ENCODE measurements around the gene ARSD.

The ARSD gene

DNA sequence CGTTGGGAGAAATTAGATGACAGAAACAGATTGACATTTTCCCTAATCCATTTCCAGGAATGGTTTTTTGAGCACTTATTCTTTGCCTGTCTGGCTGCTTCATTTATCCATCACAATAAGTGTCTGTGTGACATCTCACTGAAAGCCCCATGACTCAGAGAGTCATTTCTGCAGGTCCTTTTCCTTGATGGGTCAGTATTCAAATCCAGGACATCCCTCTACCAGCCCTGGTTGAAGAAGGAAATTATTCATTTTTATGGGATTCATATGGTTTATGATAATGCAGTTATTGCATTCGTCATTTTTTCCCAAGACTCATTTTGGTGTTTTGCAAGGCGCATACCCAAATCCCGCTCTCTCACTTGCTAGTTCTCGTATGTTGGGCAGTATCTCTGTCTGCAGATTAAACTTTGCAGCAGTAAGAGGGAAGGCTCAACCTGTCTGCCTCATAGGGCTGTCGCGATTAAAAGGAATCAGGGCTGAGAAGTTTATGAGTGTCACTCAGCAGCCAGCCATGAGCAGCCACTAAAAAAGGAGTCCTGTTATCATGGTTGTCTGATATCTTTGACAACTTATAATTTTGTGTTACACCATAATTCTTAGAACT, 56.4 kb downstream of the ARSD start:
- Histone ChIP-seq H3K27ac (ENCODE audit: low read depth, low read length) (no peak overlapping the region), H3K27me3 (ENCODE audit: control insufficient read depth, insufficient read depth, low read length) (no peaks in the 10 kb centered on the region), H3K9ac (ENCODE audit: low read length) (no peak overlapping the region), H3K4me3 (ENCODE audit: low read depth, low read length) (no peak overlapping the region), H3K4me1 (ENCODE audit: control insufficient read depth, insufficient read depth, low read length) (peaks cover 7% of the 10 kb centered on the region; the same call in 1 of the 2 replicates), H3K36me3 (ENCODE audit: control insufficient read depth, insufficient read depth, low read length) (peaks cover 28% of the 10 kb centered on the region), H3K9me3 (ENCODE audit: control insufficient read depth, insufficient read depth, low read depth, low read length) (peaks cover 5% of the 10 kb centered on the region; the same call in 1 of the 2 replicates)

DNA sequence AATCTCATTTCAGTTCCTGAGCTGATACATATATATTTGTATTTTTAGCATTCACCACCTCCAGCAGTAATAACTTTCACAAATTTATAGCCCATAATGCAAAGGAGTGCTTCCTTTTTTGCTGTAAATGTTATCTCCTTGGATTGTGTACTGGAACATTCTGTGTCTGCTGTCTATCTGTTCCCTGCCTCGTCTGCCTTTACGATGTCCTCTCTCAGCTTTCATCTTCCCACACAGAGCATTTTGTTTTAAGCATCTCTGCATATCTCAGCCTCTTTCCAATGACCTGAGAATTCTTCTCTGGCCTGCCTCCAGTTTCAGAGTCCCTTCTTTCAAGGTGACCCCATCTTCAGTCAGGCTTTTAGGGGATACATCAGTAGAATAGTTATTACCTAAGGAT, 57.3 kb downstream of the ARSD start:
- Histone ChIP-seq H3K4me1 (ENCODE audit: control insufficient read depth, insufficient read depth, low read length) (peaks cover 7% of the 10 kb centered on the region; the same call in 1 of the 2 replicates), H3K9ac (ENCODE audit: low read length) (no peak overlapping the region), H3K27me3 (ENCODE audit: control insufficient read depth, insufficient read depth, low read length) (no peaks in the 10 kb centered on the region), H3K9me3 (ENCODE audit: control insufficient read depth, insufficient read depth, low read depth, low read length) (peaks cover 5% of the 10 kb centered on the region; the same call in 1 of the 2 replicates), H3K36me3 (ENCODE audit: control insufficient read depth, insufficient read depth, low read length) (peaks cover 28% of the 10 kb centered on the region), H3K4me3 (ENCODE audit: low read depth, low read length) (no peak overlapping the region), H3K27ac (ENCODE audit: low read depth, low read length) (no peak overlapping the region)

DNA sequence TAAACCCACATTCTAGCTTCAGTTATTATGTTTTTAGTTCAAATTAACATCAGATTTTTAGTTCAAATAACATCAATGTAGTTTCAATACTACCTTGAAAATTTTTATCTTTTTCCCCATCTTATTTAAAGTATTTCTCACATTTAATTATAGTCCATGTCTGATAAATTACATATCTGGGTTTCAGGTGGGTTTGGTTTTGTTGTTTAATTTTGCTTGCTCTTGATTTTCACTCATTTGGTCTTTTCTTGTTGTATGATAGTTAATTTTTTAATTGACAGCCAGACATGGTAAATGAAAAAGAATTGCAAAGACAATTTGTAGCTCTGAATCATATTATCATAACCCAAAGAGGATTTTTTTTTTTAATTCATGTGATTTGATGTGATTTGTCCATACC, 58.5 kb downstream of the ARSD start:
- no peaks in the 10 kb centered on the region for H3K27me3 ChIP-seq (ENCODE audit: control insufficient read depth, insufficient read depth, low read length)
- no peak overlapping the region for H3K9ac ChIP-seq (ENCODE audit: low read length)
- peaks cover 5% of the 10 kb centered on the region; the same call in 1 of the 2 replicates for H3K9me3 ChIP-seq (ENCODE audit: control insufficient read depth, insufficient read depth, low read depth, low read length)
- H3K27ac ChIP-seq (ENCODE audit: low read depth, low read length), result no peak overlapping the region
- no peak overlapping the region for H3K4me3 ChIP-seq (ENCODE audit: low read depth, low read length)
- H3K36me3 ChIP-seq (ENCODE audit: control insufficient read depth, insufficient read depth, low read length), result peaks cover 40% of the 10 kb centered on the region
- peaks cover 7% of the 10 kb centered on the region; the same call in 1 of the 2 replicates for H3K4me1 ChIP-seq (ENCODE audit: control insufficient read depth, insufficient read depth, low read length)

DNA sequence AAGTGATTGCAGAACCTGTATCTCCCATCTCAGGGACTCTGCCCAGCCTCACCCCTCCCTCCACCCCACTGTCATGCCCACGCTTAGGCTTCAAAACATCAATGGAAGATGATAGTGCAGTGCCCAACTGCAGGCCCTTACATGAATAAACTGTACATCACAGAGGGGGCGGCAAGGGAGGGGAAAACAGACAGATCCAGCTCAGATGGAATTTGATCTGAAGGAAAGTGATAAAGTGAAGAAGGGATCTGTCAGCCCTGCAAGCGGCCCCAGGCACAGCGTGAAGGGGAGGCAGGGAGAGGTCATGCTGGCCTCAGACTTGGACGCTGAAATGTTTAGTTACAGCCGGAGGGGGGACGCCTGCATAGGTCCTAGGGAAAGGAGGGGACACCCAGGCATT, 61.9 kb downstream of the ARSD start:
- Histone ChIP-seq H3K9me3 (ENCODE audit: control insufficient read depth, insufficient read depth, low read depth, low read length) (no peaks in the 10 kb centered on the region), H3K27ac (ENCODE audit: low read depth, low read length) (no peak overlapping the region), H3K27me3 (ENCODE audit: control insufficient read depth, insufficient read depth, low read length) (no peaks in the 10 kb centered on the region), H3K9ac (ENCODE audit: low read length) (no peak overlapping the region), H3K4me1 (ENCODE audit: control insufficient read depth, insufficient read depth, low read length) (peaks cover 11% of the 10 kb centered on the region; the same call in 1 of the 2 replicates), H3K36me3 (ENCODE audit: control insufficient read depth, insufficient read depth, low read length) (peaks cover 62% of the 10 kb centered on the region), H3K4me3 (ENCODE audit: low read depth, low read length) (no peak overlapping the region)

DNA sequence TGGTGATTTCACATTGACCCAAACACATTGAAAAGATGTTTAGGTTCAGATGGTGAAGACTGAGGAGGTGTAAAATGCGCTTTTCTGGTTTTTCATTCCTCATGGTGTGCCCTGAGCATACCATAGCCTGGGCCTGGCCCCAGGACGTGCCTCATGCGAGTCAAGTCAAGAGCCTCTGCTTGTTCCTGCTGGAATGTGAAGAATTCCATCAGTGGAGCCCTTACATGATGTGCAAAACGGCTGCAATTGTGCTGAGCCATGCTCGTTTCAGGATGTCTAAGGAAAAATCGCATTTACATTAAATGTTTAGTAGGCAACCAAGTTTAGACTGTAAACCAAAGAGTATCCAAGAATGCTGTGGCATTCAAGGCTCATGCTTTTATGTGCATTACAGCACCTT, 65.5 kb downstream of the ARSD start:
- Histone ChIP-seq H3K27me3 (ENCODE audit: control insufficient read depth, insufficient read depth, low read length) (no peaks in the 10 kb centered on the region), H3K4me1 (ENCODE audit: control insufficient read depth, insufficient read depth, low read length) (peaks cover 8% of the 10 kb centered on the region; the same call in 1 of the 2 replicates), H3K4me3 (ENCODE audit: low read depth, low read length) (no peak overlapping the region), H3K27ac (ENCODE audit: low read depth, low read length) (peak overlapping the region; percentile 20; the same call in 1 of the 2 replicates), H3K9me3 (ENCODE audit: control insufficient read depth, insufficient read depth, low read depth, low read length) (no peaks in the 10 kb centered on the region), H3K9ac (ENCODE audit: low read length) (no peak overlapping the region), H3K36me3 (ENCODE audit: control insufficient read depth, insufficient read depth, low read length) (peaks cover 87% of the 10 kb centered on the region)

DNA sequence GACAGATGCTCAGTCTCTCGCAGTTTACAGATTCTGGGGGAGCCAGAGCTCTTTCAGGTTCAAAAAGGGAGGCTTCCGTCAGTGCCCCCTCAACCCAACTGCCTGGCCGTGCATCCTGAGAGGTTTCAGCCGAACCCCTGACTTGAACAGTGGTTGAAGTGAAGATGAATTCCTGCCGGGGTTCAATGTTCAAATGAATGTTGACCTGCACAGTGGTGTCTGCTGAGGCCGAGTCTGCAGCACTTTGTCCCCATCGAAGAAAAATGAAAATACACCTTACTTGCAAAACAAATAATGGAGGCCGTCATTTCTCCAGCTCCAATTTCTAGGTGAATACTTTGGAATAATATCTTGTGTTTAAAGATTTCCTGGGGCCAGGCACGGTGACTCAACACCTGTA, 66.7 kb downstream of the ARSD start:
- Histone ChIP-seq H3K4me1 (ENCODE audit: control insufficient read depth, insufficient read depth, low read length) (peaks cover 8% of the 10 kb centered on the region; the same call in 1 of the 2 replicates), H3K9ac (ENCODE audit: low read length) (no peak overlapping the region), H3K27me3 (ENCODE audit: control insufficient read depth, insufficient read depth, low read length) (no peaks in the 10 kb centered on the region), H3K9me3 (ENCODE audit: control insufficient read depth, insufficient read depth, low read depth, low read length) (no peaks in the 10 kb centered on the region), H3K4me3 (ENCODE audit: low read depth, low read length) (no peak overlapping the region), H3K36me3 (ENCODE audit: control insufficient read depth, insufficient read depth, low read length) (peaks cover 91% of the 10 kb centered on the region), H3K27ac (ENCODE audit: low read depth, low read length) (no peak overlapping the region)

DNA sequence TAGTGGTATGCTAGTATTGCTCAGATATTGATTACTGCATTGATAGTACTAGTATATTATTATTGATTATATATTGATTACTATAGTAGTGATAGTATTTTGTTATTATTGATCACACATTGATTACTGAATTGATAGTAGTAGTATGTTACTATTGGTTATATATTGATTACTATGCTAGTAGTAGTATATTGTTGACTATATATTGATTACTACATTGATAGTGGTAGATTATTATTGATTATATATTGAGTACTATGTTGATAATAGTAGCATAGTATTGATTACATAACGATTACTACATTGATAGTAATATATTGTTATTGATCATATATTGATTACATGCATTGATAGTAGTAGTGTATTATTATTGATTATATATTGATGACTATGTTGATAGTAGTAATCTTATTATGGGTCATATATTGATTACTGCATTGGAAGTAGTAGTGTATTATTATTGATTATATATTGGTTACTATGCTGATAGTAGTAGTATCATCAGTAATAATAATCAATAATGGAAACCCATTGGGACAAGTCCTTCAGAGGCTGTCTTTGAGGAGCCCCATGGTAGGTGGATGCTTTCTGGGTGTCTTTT, 69.8 kb downstream of the ARSD start:
- H3K27me3 ChIP-seq (ENCODE audit: control insufficient read depth, insufficient read depth, low read length), result no peaks in the 10 kb centered on the region
- H3K9me3 ChIP-seq (ENCODE audit: control insufficient read depth, insufficient read depth, low read depth, low read length), result no peaks in the 10 kb centered on the region
- peaks cover 91% of the 10 kb centered on the region for H3K36me3 ChIP-seq (ENCODE audit: control insufficient read depth, insufficient read depth, low read length)
- H3K4me1 ChIP-seq (ENCODE audit: control insufficient read depth, insufficient read depth, low read length), result peaks cover 8% of the 10 kb centered on the region; the same call in 1 of the 2 replicates
- no peak overlapping the region for H3K4me3 ChIP-seq (ENCODE audit: low read depth, low read length)
- no peak overlapping the region for H3K27ac ChIP-seq (ENCODE audit: low read depth, low read length)
- H3K9ac ChIP-seq (ENCODE audit: low read length), result no peak overlapping the region

DNA sequence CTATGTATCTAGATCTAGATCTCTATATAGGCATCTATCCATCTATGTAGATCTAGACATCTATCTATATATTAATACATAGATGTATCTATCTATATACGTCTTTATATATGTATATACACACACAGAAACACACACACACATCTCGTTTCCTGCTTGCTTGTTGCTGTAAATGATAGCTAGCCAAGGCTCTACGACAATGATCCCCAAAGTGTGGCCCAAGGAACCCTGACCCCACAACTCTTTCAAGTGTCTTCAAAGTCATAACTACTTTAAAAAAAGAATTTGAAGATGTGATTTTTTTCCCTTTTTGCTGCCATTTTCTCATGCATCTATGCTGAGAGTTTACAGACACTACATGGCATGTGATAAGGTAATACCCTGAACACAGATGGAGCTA, 71.6 kb downstream of the ARSD start:
- H3K27me3 ChIP-seq (ENCODE audit: control insufficient read depth, insufficient read depth, low read length), result no peaks in the 10 kb centered on the region
- H3K27ac ChIP-seq (ENCODE audit: low read depth, low read length), result no peak overlapping the region
- H3K9ac ChIP-seq (ENCODE audit: low read length), result no peak overlapping the region
- peaks cover 84% of the 10 kb centered on the region for H3K36me3 ChIP-seq (ENCODE audit: control insufficient read depth, insufficient read depth, low read length)
- H3K4me1 ChIP-seq (ENCODE audit: control insufficient read depth, insufficient read depth, low read length), result no peaks in the 10 kb centered on the region
- H3K9me3 ChIP-seq (ENCODE audit: control insufficient read depth, insufficient read depth, low read depth, low read length), result no peaks in the 10 kb centered on the region
- no peak overlapping the region for H3K4me3 ChIP-seq (ENCODE audit: low read depth, low read length)

DNA sequence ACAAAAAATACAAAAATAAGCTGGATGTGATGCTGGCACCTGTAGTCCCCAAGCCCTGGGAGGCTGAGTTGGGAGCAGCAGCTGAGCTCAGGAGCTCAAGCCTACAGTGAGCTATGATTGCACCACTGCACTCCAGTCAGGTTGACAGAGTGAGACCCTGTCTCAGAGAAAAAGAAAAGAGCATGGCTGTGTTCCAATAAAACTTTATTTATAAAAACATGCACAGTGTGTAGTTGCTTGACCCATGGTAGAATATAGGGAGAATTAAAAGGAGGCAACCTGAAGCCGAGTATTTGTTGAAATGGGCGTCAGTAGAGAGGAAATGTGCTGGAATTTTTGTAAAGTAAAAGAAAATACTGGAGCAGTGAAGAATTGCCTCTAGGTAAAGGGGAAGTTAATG, 73.4 kb downstream of the ARSD start:
- Histone ChIP-seq H3K27ac (ENCODE audit: low read depth, low read length) (no peak overlapping the region), H3K27me3 (ENCODE audit: control insufficient read depth, insufficient read depth, low read length) (no peaks in the 10 kb centered on the region), H3K4me3 (ENCODE audit: low read depth, low read length) (no peak overlapping the region), H3K4me1 (ENCODE audit: control insufficient read depth, insufficient read depth, low read length) (no peaks in the 10 kb centered on the region), H3K9ac (ENCODE audit: low read length) (no peak overlapping the region), H3K9me3 (ENCODE audit: control insufficient read depth, insufficient read depth, low read depth, low read length) (no peaks in the 10 kb centered on the region), H3K36me3 (ENCODE audit: control insufficient read depth, insufficient read depth, low read length) (peaks cover 73% of the 10 kb centered on the region)

DNA sequence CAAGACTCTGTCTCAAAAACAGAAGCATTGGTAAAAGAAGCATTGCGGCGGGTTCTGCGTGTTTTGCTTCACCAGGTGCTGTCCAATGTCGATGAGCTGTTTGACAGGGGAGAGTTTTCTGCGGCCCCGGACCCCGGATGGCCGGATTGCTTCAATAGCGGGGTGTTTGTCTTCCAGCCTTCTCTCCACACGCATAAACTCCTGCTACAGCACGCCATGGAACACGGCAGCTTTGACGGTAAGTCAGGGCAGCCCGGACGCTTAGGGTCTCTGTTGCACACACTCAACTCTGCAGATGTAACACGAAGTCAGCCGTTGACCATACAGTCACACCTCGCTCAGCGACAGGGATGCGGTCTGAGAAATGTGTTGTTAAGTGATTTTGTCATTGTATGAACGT, 74.2 kb downstream of the ARSD start:
- Histone ChIP-seq H3K36me3 (ENCODE audit: control insufficient read depth, insufficient read depth, low read length) (peaks cover 68% of the 10 kb centered on the region), H3K27me3 (ENCODE audit: control insufficient read depth, insufficient read depth, low read length) (no peaks in the 10 kb centered on the region), H3K9me3 (ENCODE audit: control insufficient read depth, insufficient read depth, low read depth, low read length) (no peaks in the 10 kb centered on the region), H3K27ac (ENCODE audit: low read depth, low read length) (no peak overlapping the region), H3K9ac (ENCODE audit: low read length) (no peak overlapping the region), H3K4me1 (ENCODE audit: control insufficient read depth, insufficient read depth, low read length) (peaks cover 4% of the 10 kb centered on the region; the same call in 1 of the 2 replicates), H3K4me3 (ENCODE audit: low read depth, low read length) (no peak overlapping the region)

Measured in HUES6 (cell line).